GM13977 (cell line): ENCODE results near the gene MCM3.

Source experiments
- DNase-seq: peaks from one replicate; pipeline ENCODE4 v3.0.0; 2012; ENCODE audit warnings: low spot score
- in situ Hi-C: fragments of 300-500 bp; cut with MboI; formaldehyde crosslinking; loops from one replicate; pipeline ENCODE4 v1.12.0; 2022; ENCODE audit warnings: low sequenced_read_pairs, low pct_unique_long_range_greater_than_20kb, mixed read lengths, inconsistent platforms; ENCODE audit not compliant: unreplicated experiment
- TF ChIP-seq, protein P1 (sequence below): IDR thresholded peaks from 2 replicates; pipeline ENCODE4 v1.5.1; 2012; ENCODE audit warnings: mild to moderate bottlenecking, control low read depth; ENCODE audit not compliant: insufficient read depth; ENCODE audit errors: extremely low read depth, missing control alignments

Gene MCM3

GRCh38 chr6:52326540-52327364 lies 42.2 kb upstream of the MCM3 start:
- TF ChIP-seq, protein P1, sequence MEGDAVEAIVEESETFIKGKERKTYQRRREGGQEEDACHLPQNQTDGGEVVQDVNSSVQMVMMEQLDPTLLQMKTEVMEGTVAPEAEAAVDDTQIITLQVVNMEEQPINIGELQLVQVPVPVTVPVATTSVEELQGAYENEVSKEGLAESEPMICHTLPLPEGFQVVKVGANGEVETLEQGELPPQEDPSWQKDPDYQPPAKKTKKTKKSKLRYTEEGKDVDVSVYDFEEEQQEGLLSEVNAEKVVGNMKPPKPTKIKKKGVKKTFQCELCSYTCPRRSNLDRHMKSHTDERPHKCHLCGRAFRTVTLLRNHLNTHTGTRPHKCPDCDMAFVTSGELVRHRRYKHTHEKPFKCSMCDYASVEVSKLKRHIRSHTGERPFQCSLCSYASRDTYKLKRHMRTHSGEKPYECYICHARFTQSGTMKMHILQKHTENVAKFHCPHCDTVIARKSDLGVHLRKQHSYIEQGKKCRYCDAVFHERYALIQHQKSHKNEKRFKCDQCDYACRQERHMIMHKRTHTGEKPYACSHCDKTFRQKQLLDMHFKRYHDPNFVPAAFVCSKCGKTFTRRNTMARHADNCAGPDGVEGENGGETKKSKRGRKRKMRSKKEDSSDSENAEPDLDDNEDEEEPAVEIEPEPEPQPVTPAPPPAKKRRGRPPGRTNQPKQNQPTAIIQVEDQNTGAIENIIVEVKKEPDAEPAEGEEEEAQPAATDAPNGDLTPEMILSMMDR: no peak
- DNase-seq: no peak
- in situ Hi-C loops: no loop called here

- TF ChIP-seq, protein P1: no peak
- in situ Hi-C loops: no loop called here
- DNase-seq: no peak
Observed at GRCh38 chr6:52325695-52326471, 41.3 kb upstream of the MCM3 start.

GRCh38 chr6:52324189-52324588 lies 39.6 kb upstream of the MCM3 start:
- TF ChIP-seq, protein P1: no peak
- in situ Hi-C loops: no loop called here
- DNase-seq: no peak

DNA sequence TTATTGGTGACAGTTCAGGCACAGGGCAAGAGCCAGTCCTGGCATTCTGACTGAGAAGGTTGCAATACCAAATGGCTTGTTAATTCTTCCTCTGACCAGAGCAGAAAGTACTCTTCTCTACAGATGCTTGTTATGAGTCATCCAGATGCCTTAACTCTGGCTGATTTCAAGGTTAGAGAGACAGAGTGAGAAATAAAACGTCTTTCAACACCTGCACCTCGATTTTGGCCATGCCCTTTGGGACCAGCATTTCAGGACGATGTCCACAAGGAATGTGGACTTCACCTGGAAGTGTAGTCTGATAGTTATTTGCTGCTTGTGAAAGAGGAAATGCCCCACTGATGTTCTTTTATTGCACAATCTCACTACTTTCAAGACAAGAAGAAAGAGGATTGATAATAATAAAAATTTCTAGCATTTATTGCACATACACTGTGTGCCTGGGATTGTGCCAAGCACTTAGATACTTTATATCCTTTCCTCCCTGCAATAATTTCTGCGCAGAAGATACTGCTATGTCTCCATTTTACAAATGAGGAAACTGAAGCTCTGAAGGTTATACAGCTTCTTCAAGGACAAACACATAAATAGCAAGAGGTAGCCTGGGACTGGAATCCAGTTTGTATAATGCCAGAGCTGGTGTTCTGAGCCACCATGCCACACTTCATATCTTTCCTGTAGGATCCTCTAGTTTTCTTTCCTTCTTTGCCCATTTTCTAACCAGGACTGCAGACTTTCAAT lies 33.5 kb upstream of the MCM3 start:
- TF ChIP-seq, protein P1: no peak
- in situ Hi-C loops: no loop called here
- peak; percentile 76 for DNase-seq

- DNase-seq: no peak
- in situ Hi-C loops: no loop called here
- TF ChIP-seq, protein P1: no peak
Observed at GRCh38 chr6:52317211-52317610, 32.7 kb upstream of the MCM3 start.

DNA sequence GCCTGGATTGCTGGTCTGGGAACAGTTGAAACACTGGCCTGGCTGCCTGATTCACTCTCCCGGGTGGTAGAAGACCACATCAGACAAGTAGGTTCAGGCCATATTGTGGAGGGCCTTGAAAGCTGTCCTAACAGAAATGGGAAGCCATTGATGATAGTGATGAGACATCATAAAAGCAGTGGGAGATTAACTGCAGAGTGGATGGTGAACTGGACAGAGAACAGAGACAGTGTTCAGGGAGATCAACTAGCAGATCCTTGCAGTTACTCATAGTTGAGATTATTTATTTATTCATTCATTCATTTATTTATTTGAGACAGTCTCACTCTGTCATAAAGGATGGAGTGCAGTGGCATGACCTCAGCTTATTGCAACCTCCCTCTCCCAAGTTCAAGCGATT lies 30.2 kb upstream of the MCM3 start:
- in situ Hi-C loops: no loop called here
- TF ChIP-seq, protein P1: no peak

More for the DNA sequence above, 30.2 kb upstream of the MCM3 start:
- no peak for DNase-seq
